GM18867 (cell line): ENCODE measurements around the gene LCLAT1.
"Not testable (repeated sequence)": the region's sequence is repeated elsewhere in the genome, so short reads cannot be mapped to it uniquely, and the experiment has no call there.

Experiments
- ATAC-seq: cut with Tn5 transposase; IDR thresholded peaks from one replicate; pipeline ENCODE4 v1.9.1; 2021; ENCODE audit warnings: mild to moderate bottlenecking, moderate library complexity; ENCODE audit not compliant: unreplicated experiment

LCLAT1 gene

DNA sequence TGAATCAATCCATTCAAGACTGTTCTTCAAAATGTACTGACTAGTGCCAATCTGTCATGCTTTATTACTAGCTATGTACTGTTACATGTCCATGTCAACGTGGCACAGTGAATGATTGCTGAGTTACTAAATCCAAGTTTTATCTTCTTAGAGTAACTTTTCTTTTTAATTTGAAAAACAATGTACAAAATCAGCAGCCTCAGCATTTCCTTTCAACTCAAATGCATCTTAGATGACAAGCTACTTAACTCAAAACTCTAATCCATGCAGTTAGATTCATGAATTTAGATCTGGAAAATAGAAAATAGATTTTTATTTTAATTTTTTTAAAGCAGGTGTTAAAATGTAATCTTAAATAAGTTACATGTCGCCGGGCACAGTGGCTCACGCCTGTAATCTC lies 186.0 kb downstream of the LCLAT1 start:
- ATAC-seq: no peak

DNA sequence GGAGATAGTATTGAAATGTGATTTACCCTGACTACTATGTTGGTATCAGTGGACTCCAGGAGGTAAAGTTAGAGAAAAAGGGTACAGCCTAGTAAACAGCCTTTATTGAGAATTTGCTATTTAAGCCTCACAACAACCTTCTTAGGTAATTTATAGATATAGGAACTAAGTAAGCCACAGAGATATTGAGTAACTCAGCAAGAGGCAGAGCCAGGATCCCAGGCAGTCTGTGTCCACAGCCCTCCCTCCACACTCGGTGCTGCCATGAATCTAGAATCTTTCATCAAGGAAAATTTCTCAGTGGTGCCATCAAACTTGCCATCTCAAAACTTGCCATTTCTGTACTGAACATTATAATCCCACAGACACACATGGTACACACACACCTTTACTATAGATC lies 189.3 kb downstream of the LCLAT1 start:
- ATAC-seq: no peak

DNA sequence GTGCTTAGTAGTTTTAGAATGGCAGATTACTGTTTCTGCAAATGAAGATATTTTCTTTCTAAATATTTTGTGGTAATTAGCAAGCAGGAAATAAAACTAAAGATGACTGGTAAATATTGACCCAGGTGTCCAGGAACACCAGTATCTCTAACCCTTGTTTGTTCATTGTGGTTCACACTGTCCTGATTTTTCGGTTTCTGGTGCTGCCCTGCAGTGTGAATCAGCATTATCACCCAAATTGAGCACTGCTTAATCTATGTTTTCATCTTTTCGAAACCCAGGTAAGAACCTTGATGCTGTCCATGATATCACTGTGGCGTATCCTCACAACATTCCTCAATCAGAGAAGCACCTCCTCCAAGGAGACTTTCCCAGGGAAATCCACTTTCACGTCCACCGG lies 192.8 kb downstream of the LCLAT1 start:
- no peak for ATAC-seq

DNA sequence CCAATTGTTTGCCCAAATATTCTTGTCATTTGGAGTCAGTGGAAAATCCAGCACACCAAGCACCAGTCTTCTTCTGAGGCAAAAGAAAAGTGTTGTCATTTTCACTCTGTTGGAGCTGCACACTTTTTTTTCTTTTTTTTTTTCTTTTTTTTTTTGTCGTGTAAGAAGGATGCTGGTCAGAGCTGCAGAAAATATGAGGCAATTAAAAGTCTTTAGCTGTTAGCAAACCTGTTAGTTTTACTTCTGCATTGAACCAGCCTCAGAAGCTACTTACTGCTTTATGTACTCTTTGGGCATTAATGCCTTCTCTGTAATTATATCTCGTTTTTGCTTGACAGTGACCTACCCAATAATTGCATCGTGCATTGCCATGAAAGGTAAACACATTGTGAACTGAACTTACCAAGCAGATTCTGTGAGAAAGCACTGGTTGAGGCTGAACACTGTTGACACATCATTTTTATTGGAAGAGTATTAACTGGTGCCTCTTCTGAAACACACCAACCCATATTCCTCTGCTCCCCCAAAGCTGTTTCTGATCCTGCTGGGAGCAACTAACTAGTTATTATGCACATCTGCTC lies 194.8 kb downstream of the LCLAT1 start:
- no peak for ATAC-seq

DNA sequence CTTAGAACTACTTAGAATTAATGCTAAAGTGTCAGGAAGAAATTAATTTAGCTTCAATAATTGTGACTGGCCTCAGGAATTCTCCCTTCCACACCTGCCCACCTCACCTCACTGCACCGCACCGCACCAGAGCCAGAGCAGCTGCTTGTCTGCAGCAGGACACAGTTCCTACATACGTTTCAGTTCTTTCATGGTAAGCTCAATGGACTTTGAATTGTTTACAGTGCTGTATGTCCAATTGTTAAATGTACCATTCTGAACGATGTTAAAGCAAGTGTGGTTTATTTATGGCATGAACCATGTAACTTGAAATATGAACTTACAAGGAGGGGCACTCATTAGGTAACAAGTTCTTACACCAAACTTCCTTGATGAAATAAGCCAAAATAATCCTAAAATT lies 196.0 kb downstream of the LCLAT1 start:
- not testable (repeated sequence) for ATAC-seq

DNA sequence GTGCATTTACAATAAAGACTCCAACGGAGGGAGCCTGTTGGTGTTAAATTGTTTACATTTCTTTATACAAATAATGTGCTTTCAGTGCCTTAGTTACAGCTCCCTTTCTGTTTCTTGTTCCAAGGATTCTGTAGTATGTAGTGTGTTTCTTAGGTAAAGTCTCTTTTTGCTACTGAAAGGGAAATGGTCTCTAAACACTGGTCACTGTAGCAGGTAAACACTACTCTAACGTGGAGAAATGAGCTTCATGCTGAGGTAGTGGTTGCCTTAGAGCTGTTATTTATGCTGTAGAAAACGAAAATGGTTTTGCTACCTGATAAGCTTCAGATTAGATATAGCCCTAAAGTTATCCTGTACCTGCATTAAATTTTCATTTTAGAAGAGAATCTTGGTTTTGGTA lies 196.6 kb downstream of the LCLAT1 start:
- no peak for ATAC-seq

DNA sequence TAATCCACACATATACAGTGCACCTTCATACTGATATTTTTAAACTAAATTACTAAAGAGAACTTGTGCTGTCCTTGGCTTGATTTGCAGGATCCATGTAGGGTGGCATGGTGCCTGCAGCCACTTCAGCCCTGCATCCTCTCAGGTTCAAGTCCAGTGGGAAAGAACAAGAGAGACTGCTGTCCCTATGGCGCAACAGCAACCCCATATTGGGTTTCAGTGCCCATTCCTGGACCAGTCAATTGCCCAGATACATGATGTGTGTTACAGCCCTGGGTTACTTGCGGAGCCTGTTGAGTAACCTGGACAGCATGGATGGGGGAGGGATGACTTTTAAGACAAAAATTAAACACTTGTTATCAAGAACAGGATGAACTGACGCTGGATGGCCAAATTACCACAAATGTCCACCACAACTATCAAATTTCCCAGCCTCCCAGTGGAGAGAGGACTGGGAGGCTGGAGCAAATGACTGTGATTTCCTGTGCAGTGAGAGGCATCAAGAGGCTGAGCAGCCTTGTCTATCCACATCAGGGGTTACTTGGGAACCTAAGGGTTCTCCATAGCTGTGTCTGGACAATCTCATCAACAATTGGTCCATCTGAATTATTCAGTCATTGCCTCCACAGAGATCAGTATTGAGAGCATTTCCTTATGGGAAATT lies 198.2 kb downstream of the LCLAT1 start:
- ATAC-seq: no peak

DNA sequence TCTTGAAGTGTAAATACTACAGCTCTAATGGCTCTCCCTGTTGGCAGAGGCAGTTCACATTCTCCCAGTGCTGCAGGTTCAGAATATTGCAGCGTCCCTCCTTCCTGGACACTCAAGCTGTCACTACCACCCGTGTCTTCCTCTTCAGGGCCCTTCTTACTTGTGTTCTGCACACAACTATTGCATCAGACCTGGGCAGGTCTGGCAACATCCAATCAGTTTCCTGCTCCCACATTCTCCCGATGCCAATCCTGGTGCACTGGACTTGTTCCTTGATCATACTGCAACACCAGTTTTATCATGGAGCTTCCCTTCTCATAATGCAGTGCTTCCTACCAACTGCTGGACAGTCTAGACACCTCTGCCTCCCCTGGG lies 198.7 kb downstream of the LCLAT1 start:
- ATAC-seq: no peak

DNA sequence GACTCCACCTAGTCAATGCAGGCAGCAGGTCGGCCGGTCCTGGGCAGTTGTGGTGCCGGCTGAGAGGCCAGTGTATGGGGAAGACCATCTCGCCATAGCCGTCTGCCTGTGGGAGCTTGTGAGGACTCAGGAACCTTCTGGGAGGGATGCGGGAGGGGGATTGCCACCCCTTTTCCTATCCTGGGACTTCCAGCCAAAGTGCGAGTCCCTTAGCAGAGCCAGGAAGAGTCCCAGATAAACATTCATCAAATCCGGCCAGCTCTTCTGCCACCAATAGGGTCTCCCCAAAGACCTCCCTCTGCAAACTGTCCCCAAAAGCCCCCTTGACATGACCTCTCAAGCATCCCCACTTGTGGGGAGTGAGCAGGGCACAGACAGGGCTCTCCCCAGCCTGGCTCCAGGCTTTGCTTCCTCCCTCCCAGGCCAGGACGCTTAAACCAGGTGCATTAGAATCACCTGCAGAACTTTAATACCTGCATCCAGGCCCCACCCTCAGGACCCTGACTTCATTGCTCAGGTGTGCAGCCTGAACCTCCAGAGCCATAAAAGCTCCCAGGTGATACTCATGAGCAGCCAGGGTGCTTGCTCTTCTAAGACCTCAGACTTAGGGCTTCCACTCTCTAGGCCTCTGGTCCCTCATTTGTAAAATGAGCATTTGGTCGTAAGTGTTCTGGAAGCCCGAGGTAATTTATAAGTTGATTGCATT lies 200.9 kb downstream of the LCLAT1 start:
- ATAC-seq: no peak

DNA sequence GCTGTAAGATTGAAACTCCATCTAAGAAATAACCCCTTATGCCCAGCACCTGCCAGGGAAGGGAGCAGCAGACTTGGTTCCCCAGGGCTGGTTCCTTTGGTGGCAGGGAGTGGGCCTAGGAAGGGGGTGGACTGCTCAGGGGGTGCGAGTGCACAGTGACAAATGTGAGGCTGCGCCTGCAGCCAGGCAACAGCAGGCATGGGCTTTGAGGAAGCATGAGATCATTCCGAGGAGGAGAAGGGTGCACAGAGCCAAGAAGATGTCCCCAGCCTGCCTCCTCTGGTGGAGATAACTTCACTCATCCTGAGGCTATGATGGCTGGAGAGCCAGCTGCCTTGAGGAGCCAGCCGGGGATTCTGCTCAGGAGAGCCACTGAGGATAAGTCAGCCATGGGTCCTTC lies 202.2 kb downstream of the LCLAT1 start:
- ATAC-seq: no peak

DNA sequence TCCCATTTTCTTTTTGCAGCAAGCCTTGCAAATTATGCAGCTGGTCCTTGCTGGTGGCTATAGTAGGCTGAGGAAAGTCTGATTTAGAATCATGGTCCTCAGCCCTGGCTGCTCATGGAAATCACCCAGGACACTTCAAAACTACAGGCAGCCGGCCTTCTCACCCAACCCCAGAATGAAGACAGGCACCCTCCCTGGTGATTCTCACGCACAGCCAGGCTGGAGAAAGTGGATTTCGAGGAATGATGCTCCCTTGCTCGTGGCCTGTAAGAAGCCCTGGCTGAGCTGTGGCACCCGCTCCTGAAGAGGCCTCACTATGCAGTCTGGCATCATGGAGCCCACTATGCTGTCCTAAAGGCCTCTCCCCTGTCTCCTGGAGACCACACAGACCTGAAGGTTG lies 202.8 kb downstream of the LCLAT1 start:
- no peak for ATAC-seq

DNA sequence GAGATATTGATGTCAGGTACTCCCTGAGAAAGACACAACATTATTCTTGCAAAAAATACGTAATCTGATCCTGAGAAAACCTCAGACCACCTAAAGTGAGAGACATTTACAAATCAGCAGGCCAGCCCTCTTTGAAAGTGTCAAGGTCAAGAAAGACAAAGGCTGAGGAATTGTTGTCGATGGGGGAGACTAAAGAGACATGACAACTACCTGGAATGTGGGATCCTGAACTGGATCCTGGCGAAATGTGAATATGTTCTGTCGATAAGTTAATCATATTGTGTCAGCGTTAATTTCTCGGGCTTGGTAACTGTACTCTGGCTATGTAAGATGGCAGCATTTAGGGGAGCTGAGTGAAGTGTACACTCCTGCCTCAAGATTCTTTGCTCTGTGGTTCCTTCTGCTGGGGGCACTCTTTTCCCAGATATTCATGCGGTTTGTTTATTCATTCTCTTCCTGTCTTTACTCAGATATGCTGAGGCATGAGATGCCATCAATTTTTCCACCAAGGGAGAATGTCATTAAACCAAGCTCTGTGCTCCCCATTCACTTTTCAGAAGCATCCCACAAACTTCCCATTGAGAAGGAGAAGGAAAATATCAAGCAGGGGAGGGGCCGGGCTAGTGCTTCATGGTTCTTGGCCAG lies 205.3 kb downstream of the LCLAT1 start:
- ATAC-seq: no peak

DNA sequence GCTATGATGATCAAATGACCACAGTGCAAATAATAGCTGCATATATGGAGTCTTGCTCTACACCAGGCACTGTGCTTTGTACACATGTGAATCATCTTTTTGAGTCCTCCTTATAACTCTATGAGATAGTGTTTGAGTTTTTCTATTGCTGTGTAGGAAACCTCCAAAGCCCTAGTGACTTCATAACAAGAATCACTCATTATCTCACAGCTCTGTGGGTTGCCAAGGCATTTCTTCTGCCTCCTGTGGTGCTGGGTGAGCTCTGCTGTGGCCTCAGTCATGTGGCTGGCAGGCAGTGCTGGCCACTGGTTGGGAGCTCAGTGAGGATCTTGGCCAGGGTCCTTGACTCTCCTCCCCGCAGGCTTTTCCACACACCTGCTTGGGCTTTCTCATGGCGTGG lies 206.8 kb downstream of the LCLAT1 start:
- no peak for ATAC-seq

DNA sequence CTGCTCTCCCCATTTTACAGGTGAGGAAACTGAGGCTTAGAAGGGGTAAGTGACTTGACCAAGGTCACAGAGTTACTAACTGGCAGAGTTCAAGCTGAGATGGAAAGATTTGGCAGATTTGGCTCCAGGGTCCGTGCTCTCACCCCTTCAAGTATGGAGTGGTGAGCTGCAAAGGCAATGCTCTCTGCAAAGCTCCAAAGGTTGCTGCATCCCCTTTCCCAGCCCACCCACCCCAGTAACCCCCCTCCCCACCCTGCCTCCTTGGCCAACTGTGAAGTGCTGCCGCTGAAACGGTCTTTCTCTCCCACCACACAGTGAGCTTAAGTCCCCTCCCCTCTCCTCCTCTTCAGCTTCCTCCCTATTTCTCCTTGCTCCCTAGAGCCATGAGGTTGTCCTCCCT lies 207.4 kb downstream of the LCLAT1 start:
- no peak for ATAC-seq

DNA sequence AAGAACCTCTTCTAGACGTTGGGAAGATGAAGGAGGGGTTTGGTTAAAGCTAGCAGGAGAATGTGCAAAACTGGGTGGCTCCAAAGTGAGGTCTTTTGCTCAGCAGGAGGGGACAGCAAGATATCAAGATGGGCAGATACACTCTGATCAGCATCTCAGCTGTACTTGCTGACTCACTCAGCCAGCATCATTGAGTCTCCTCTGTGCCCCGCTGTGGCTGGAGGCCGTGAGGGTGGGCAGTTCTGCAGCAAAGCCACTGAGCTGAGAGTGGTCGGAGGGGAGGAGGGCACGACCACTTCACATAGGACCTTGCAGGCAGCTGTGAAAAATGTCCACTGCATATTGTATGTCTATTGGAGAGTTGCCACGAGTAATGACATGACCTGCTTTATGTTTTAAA lies 208.2 kb downstream of the LCLAT1 start:
- ATAC-seq: no peak

DNA sequence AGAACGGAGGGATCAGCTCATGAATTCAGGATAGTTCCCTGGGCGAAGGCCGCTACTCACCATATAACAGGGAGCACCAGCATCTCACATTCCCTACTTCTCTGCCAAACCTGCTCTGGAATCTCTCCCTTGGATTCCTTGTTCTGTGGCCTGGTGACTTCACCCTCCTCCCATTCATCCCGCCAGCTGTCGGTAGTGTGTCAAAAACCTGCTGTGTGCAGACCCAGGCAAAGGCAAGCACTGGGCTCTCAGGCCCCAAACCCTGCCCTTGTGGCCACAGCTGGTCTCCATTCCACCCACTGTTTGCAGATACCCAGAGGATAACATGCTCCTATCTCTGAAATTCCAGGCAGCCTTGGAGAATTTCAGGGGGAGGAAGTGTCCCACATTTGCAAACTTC lies 208.6 kb downstream of the LCLAT1 start:
- no peak for ATAC-seq

DNA sequence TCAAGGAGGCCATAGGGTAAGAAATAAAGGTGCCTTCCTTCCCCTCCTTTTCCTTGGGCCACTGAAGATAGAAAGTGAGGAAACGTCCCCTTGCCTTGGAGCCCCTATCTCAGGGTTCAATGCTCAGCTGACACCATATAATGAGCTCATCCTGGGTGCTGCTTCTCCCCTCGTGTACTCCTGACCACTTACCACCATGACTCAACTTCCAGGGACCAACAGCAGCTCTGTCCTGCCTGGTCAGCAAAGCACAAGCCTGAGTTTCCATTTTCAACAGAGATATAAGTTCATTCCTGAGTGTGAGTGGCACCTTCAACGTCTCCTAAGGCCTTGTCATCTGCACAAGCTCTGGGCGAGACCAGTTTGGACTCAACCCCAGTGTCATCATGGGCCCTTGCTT lies 209.0 kb downstream of the LCLAT1 start:
- ATAC-seq: no peak

DNA sequence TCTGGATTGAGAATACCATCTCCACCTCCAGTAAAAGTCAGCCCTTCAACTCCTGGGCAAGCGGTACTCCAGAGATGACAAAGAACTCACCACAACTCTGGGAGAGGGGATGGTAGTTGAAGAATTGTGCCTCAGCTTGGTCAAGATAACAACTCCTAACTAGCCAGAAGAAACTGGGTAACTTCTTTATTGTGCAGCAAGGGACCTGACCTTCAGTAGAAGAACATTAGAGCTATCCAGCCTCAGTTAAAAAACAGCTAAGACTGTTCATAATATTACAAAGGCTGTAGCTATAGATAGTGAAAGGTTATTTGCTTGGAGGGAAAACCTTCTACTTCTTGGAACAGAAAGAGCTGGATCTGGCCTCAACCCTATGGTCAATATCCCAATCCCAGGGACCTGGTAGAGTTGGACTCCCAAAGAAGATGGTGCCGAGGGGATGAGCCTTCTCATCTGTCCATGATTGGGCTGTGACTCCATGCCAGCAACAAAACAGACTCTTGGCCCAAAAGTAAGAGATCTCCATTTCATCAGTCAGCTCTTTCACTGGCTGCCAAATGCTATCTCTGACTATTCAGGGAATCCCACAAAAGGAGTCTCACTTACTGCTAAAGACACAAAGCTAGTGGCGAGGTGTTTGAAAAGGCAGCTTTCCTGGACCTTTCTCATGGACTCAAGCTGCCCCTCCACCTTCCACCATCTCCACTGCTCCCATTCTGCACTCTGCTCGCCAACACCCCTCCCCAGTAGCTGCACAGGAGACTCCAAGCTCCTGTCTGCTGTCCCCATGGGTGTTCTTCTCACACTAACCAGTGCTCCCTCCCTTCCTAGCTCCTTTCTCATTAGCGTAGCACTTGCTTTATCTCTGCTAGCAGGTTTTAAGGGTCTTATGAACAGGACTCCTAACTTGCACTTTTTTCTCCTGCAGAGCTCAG lies 214.4 kb downstream of the LCLAT1 start:
- no peak for ATAC-seq

DNA sequence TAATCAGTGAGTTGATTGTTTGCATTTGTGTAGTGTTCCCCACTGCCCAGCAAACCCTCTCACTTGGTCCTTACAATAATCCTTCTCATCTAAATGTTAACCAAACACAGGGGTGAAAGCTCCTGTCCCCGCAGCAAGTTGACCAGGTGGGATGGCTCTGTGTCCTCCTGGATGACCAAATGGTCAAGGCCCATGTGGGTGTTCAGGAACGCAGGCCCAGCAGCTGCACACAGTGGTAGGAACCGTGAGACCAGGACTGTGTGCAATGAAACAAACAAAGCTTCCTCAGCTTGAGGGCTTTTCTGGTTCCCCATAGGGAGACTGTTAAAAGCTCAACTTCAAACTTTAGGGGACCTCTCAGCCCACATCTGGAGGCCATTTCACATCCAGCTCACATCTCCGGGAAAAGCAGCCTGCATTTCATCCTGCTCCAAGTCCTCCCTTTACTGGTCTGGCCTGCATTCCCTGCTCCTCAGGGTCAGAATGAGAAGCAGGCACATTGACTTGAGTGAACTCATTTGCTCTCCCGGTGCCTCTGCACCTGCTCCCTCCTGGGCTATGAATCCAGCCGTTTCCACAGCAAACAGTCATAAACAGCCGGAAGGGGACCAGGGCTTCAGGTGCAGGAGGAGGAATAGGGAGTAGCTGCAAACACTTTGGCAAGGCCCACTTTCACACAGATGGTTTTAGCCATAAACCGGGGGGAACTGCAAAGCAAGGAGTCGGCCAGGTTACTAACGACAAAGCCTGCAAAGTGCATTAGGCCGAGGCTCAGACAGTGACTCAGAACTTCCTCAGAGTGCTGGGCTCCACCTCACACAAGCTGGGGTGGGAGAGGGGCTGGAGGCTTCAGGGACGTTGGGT lies 215.5 kb downstream of the LCLAT1 start:
- ATAC-seq: no peak

DNA sequence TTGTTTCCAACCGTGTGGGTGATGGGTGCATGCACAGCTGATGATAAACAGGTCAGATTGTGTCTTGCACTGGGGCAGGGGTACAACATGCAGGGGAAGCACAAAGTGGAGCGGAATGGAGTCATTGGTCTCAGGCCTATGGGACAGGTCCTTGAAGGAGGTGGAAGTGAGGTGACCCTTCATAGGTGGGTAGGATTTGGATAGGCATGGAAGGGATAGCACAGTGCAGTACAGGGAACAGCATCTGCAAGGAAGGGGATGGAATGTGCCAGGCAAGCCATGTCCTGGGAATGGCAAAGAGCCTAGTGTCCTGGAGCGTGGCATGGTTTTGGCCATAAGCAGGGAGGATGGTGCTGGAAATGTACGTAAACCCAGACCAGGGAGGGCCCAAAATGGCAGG lies 216.3 kb downstream of the LCLAT1 start:
- ATAC-seq: no peak
